ENCODE results near the gene ADAT3.

GRCh38 chr19:1957562-1958248 is 52.5 kb downstream of the ADAT3 start:
- TF ChIP-seq CTCF (IDR thresholded peaks at IDR 0.05) (no peak), POLR2A (IDR thresholded peaks at IDR 0.05) (no peak)

All from uterus (tissue), 2 donors.